HCT116 (cell line): ENCODE measurements around the gene OCA2. TPM values are rescaled to one million over a fixed set of nuclear protein-coding genes. Genes with fewer than 3 reads are reported as not detected.

Experiments used
- ATAC-seq: fragments of 200-7000 bp; cut with Tn5 transposase; 2 replicates; pipeline ENCODE4 v1.9.1; 2020; ENCODE audit warnings: mild to moderate bottlenecking, moderate library complexity
- BruUV-seq: library from RNA; stranded (reverse); fragments of 400-500 nt; replicated peaks from 2 replicates; lab custom pipeline; 2021; lab: Mats Ljungman, UMichigan
- CTCF ChIA-PET: fragments of 300-600 bp; sonication (Branson Sonifier 250); formaldehyde crosslinking; loops from one replicate; lab custom pipeline; 2021; ENCODE audit warnings: antibody characterized with exemption; lab: Charles Lee
- POLR2A ChIA-PET: fragments of 300-600, 350-600 bp; sonication (Branson Sonifier 250); formaldehyde crosslinking; loops from one replicate; lab custom pipeline; 2021; ENCODE audit warnings: antibody characterized with exemption; lab: Charles Lee
- RAD21 ChIA-PET, 2 experiments: fragments of 300-600 bp; sonication (Branson Sonifier 250); formaldehyde crosslinking; loops; one replicate each; lab custom pipeline; 2023; ENCODE audit warnings: low total read pairs in 2 of 2; ENCODE audit not compliant: uncharacterized antibody in 2 of 2, unreplicated experiment in 2 of 2, low non-redundant PET in 1 of 2; lab: Charles Lee
- DNase-seq: peaks from one replicate; pipeline ENCODE4 v3.0.0-alpha.2; 2010; ENCODE audit warnings: low read depth, low spot score
- H2AFZ ChIP-seq: fragments of 200-600 bp; shearing (Covaris generic), sonication (generic); 2 replicates; pipeline ENCODE4 v1.6.1; 2017; ENCODE audit warnings: low read depth, mixed run types, mixed read lengths, antibody characterized with exemption, low read length; ENCODE audit not compliant: poor library complexity, severe bottlenecking
- H3K27ac ChIP-seq: 2 replicates; pipeline ENCODE4 v1.5.1; 2012; ENCODE audit warnings: low read depth, low read length
- H3K27me3 ChIP-seq: fragments of 200-600 bp; sonication (generic); 2 replicates; pipeline ENCODE4 v1.6.1; 2016; ENCODE audit warnings: mixed run types, low read length, mixed read lengths; ENCODE audit not compliant: insufficient read depth
- H3K36me3 ChIP-seq, 2 experiments: fragments of 200-500 bp in 1 of 2; fragments of 200-600 bp in 1 of 2; sonication (Bioruptor generic) in 1 of 2; sonication (generic) in 1 of 2; 2 replicates each; pipeline versions ENCODE4 v1.5.1 to v1.6.1; 2014 to 2016; ENCODE audit warnings: low read length in 2 of 2, inconsistent platforms in 1 of 2, mixed read lengths in 1 of 2, mixed run types in 1 of 2; ENCODE audit not compliant: insufficient read depth in 2 of 2, control insufficient read depth in 1 of 2
- H3K4me1 ChIP-seq, 2 experiments: fragments of 200-600 bp in 1 of 2; sonication (generic) in 1 of 2; 2 replicates each; pipeline versions ENCODE4 v1.5.1 to v1.6.1; 2012 to 2017; ENCODE audit warnings: low read length in 2 of 2, inconsistent platforms in 1 of 2, mild to moderate bottlenecking in 1 of 2, mixed read lengths in 1 of 2, mixed run types in 1 of 2, moderate library complexity in 1 of 2; ENCODE audit not compliant: insufficient read depth in 2 of 2, control insufficient read depth in 1 of 2
- H3K4me2 ChIP-seq: fragments of 200-600 bp; sonication (generic); 2 replicates; pipeline ENCODE4 v1.6.1; 2017; ENCODE audit warnings: mixed run types, low read length, mixed read lengths
- H3K4me3 ChIP-seq, 2 experiments: fragments of 200-600 bp in 1 of 2; sonication (generic) in 1 of 2; replicated peaks in 1 of 2; 2 replicates each; pipeline ENCODE4 v1.5.1; 2011 to 2016; ENCODE audit warnings: low read length in 2 of 2, control low read depth in 1 of 2, low read depth in 1 of 2, mild to moderate bottlenecking in 1 of 2, mixed read lengths in 1 of 2, mixed run types in 1 of 2
- H3K79me2 ChIP-seq: fragments of 200-600 bp; sonication (generic); 2 replicates; pipeline ENCODE4 v1.6.1; 2017; ENCODE audit warnings: mild to moderate bottlenecking, mixed run types, low read length, moderate library complexity, mixed read lengths; ENCODE audit not compliant: insufficient read depth
- H3K9ac ChIP-seq: fragments of 200-600 bp; sonication (generic); 2 replicates; pipeline ENCODE4 v1.6.1; 2016; ENCODE audit warnings: low read length, mixed read lengths
- H3K9me2 ChIP-seq: fragments of 200-600 bp; sonication (generic), shearing (Covaris generic); 2 replicates; pipeline ENCODE4 v1.6.1; 2017; ENCODE audit warnings: mixed run types, mild to moderate bottlenecking, moderate library complexity; ENCODE audit not compliant: insufficient read depth
- H3K9me3 ChIP-seq, 2 experiments: fragments of 200-500 bp in 1 of 2; fragments of 200-600 bp in 1 of 2; sonication (Bioruptor generic) in 1 of 2; sonication (generic) in 1 of 2; 2 replicates each; pipeline ENCODE4 v1.6.1; 2014 to 2017; ENCODE audit warnings: low read length in 2 of 2, mixed read lengths in 2 of 2, inconsistent platforms in 1 of 2, low read depth in 1 of 2, mild to moderate bottlenecking in 1 of 2, mixed run types in 1 of 2, moderate library complexity in 1 of 2; ENCODE audit not compliant: control insufficient read depth in 1 of 2, insufficient read depth in 1 of 2
- H4K20me1 ChIP-seq: fragments of 200-600 bp; sonication (generic), shearing (Covaris generic); 2 replicates; pipeline ENCODE4 v1.6.1; 2017; ENCODE audit warnings: mixed run types, mild to moderate bottlenecking, moderate library complexity; ENCODE audit not compliant: insufficient read depth
- EZH2 ChIP-seq: fragments of 200-600 bp; sonication (generic); IDR thresholded peaks from 2 replicates; pipeline ENCODE4 v1.6.1; 2017; ENCODE audit warnings: antibody characterized with exemption, mixed run types
- FOSL1 ChIP-seq: IDR thresholded peaks from 2 replicates; pipeline ENCODE4 v1.6.1; 2012; ENCODE audit warnings: low read depth
- JUND ChIP-seq: IDR thresholded peaks from 2 replicates; pipeline ENCODE4 v1.6.1; 2012
- POLR2AphosphoS5 ChIP-seq: IDR thresholded peaks from 2 replicates; pipeline ENCODE4 v1.6.1; 2011; ENCODE audit warnings: mild to moderate bottlenecking, low read depth, low read length, moderate library complexity
- SIN3A ChIP-seq: IDR thresholded peaks from 2 replicates; pipeline ENCODE4 v1.6.1; 2012; ENCODE audit warnings: low read depth
- ZBTB33 ChIP-seq: IDR thresholded peaks from 2 replicates; pipeline ENCODE4 v1.6.1; 2011; ENCODE audit warnings: mild to moderate bottlenecking, low read length, moderate library complexity; ENCODE audit not compliant: insufficient replicate concordance; ENCODE audit errors: extremely low read depth
- intact Hi-C: fragments of 100-400 bp; cut with micrococcal nuclease; formaldehyde crosslinking; loops from 2 replicates; pipeline ENCODE4 v1.10.0; 2022
- total RNA-seq: library from RNA; stranded (reverse); gene quantifications from one replicate; pipeline ENCODE4 v1.2.1, GENCODE V29; 2021; ENCODE audit not compliant: unreplicated experiment

Gene OCA2
- total RNA-seq, 1 experiment from 2014 or later, result not detected

GRCh38 chr15:28051955-28052633 lies 47.0 kb downstream of the OCA2 start (continued):
- TF ChIP-seq ZBTB33 (no peak), EZH2 (no peak), FOSL1 (no peak)

DNA sequence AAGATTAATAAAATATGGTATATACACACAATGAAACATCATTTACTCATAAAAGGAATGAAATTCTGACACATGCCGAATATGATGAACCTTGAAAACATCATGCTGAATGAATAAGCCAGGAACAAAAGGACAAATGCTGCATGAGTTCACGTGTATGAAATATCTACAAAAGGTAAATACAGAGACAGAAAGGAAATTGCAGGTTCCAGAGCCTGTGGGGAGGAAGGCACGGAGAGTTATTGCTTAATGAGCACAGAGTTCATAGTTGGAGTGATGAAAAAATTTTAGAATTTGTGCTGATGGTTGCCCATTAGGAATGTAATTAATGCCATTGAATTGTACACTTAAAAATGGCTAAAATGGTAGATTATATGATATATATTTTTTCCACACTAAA lies 49.5 kb downstream of the OCA2 start:
- Histone ChIP-seq H4K20me1 (no peaks in the 10 kb centered on the region), H3K9me3 (no peaks in the 10 kb centered on the region), H3K9me2 (no peaks in the 10 kb centered on the region), H3K36me3 (no peaks in the 10 kb centered on the region), H3K4me3 (no peak overlapping the region), H3K27me3 (no peaks in the 10 kb centered on the region), H3K4me2 (no peak overlapping the region), H3K4me1 (no peaks in the 10 kb centered on the region), H3K9ac (no peak overlapping the region), H2AFZ (no peak overlapping the region), H3K27ac (no peak overlapping the region), H3K79me2 (no peaks in the 10 kb centered on the region)
- CTCF ChIA-PET, result no interaction called here
- no peak for DNase-seq
- ATAC-seq, result no peak
- TF ChIP-seq ZBTB33, result no peak
- no peak for TF ChIP-seq SIN3A
- no peak for TF ChIP-seq POLR2AphosphoS5
- no peak for TF ChIP-seq JUND
- RAD21 ChIA-PET, result no interaction called here
- intact Hi-C loops, result loop anchor here (2.0 kb wide), 1 partner anchor 69 kb away; no protein-coding TSS in a partner anchor
- BruUV-seq, result no TSS peak
- POLR2A ChIA-PET, result no interaction called here
